A549 (cell line): ENCODE results near the gene C15orf62. TPM values are rescaled to one million over a fixed set of nuclear protein-coding genes. Genes with fewer than 3 reads are reported as not detected.

Experiments
- ATAC-seq, 2 experiments: fragments of 200-7000 bp in 1 of 2; fragments of >200 bp in 1 of 2; cut with Nextera tagmentation in 1 of 2; cut with Tn5 transposase in 1 of 2; 3 replicates each; pipeline versions ENCODE4 v1.8.0 to v1.9.1; 2018 to 2020; ENCODE audit warnings: mild to moderate bottlenecking in 1 of 2, moderate library complexity in 1 of 2
- CTCF ChIA-PET: fragments of 300-600 bp; sonication (Branson Sonifier 250); formaldehyde crosslinking; extraction: SDS; loops from one replicate; lab custom pipeline; 2021; ENCODE audit warnings: antibody characterized with exemption, inconsistent platforms; lab: Yijun Ruan, JAX
- POLR2A ChIA-PET: fragments of 350-600 bp; formaldehyde crosslinking; extraction: SDS; loops from one replicate; lab custom pipeline; 2021; ENCODE audit warnings: antibody characterized with exemption, inconsistent platforms; lab: Yijun Ruan, JAX
- DNase-seq, 2 experiments: peaks; one replicate each; pipeline versions ENCODE4 v3.0.0 to v3.0.0-alpha.2; 2011 to 2016; ENCODE audit warnings: low read depth in 1 of 2, low spot score in 1 of 2
- FAIRE-seq: peaks from 2 replicates; lab custom pipeline; 2011; peaks lifted over from hg19 to GRCh38; lab: Jason Lieb, UNC
- H3K27ac ChIP-seq, 2 experiments: fragments of >200 bp; sonication (Bioruptor Twin); formaldehyde crosslinking; 3 replicates each; pipeline ENCODE4 v1.5.1; 2016 to 2017
- H3K4me1 ChIP-seq: fragments of >200 bp; sonication (Bioruptor Twin); formaldehyde crosslinking; 3 replicates; pipeline ENCODE4 v1.6.1; 2016
- H3K4me2 ChIP-seq: fragments of >200 bp; sonication (Bioruptor Twin); formaldehyde crosslinking; 3 replicates; pipeline ENCODE4 v1.6.1; 2016
- H3K4me3 ChIP-seq: fragments of >200 bp; sonication (Bioruptor Twin); formaldehyde crosslinking; 3 replicates; pipeline ENCODE4 v1.5.1; 2016
- H3K9me3 ChIP-seq: fragments of >200 bp; sonication (Bioruptor Twin); formaldehyde crosslinking; 3 replicates; pipeline ENCODE4 v1.6.1; 2016
- CBX8 ChIP-seq: fragments of 200-600 bp; sonication (generic); IDR thresholded peaks from 2 replicates; pipeline ENCODE4 v1.6.1; 2016
- CEBPB ChIP-seq, 2 experiments: fragments of >200 bp in 1 of 2; sonication (Bioruptor Twin) in 1 of 2; formaldehyde crosslinking in 1 of 2; IDR thresholded peaks; 2 replicates each; pipeline ENCODE4 v1.6.1; 2012 to 2016
- CHD4 ChIP-seq: fragments of 200-600 bp; sonication (generic); IDR thresholded peaks from 2 replicates; pipeline ENCODE4 v1.6.1; 2016; ENCODE audit warnings: antibody characterized with exemption, mild to moderate bottlenecking, borderline replicate concordance
- EHMT2 ChIP-seq: fragments of 200-600 bp; sonication (generic); IDR thresholded peaks from 2 replicates; pipeline ENCODE4 v1.6.1; 2016; ENCODE audit warnings: antibody characterized with exemption, low read depth, mild to moderate bottlenecking, moderate library complexity
- EP300 ChIP-seq, 2 experiments: fragments of >200 bp; sonication (Bioruptor Twin); formaldehyde crosslinking; IDR thresholded peaks; 2 replicates in 1 of 2; 3 replicates in 1 of 2; pipeline ENCODE4 v1.6.1; 2016 to 2017
- ESRRA ChIP-seq: fragments of 150-350 bp; IDR thresholded peaks from 2 replicates; pipeline ENCODE4 v1.6.1; 2014; ENCODE audit warnings: mild to moderate bottlenecking, low read length, borderline replicate concordance
- FOSL2 ChIP-seq, 2 experiments: fragments of 450-650 bp in 1 of 2; fragments of >200 bp in 1 of 2; sonication (Bioruptor Twin) in 1 of 2; formaldehyde crosslinking; IDR thresholded peaks; 2 replicates each; pipeline versions ENCODE4 v1.5.0 to v1.6.1; 2016 to 2020; ENCODE audit warnings: mild to moderate bottlenecking in 1 of 2, moderate library complexity in 1 of 2
- FOXS1 ChIP-seq: fragments of 250-450 bp; sonication (Bioruptor Pico); IDR thresholded peaks from 2 replicates; pipeline ENCODE4 v1.5.0; 2020; ENCODE audit warnings: mild to moderate bottlenecking, moderate library complexity
- HDAC2 ChIP-seq: fragments of 200-600 bp; sonication (generic); IDR thresholded peaks from 2 replicates; pipeline ENCODE4 v1.6.1; 2016
- HOXB13 ChIP-seq: fragments of 250-450 bp; sonication (Bioruptor Pico); IDR thresholded peaks from 2 replicates; pipeline ENCODE4 v1.5.0; 2020; ENCODE audit warnings: low read depth, mild to moderate bottlenecking, moderate library complexity
- HOXB5 ChIP-seq: fragments of 250-450 bp; sonication (Bioruptor Pico); IDR thresholded peaks from 2 replicates; pipeline ENCODE4 v1.5.0; 2020; ENCODE audit warnings: mild to moderate bottlenecking, moderate library complexity
- JUNB ChIP-seq: fragments of >200 bp; sonication (Bioruptor Twin); formaldehyde crosslinking; IDR thresholded peaks from 2 replicates; pipeline ENCODE4 v1.6.1; 2016
- KDM1A ChIP-seq: fragments of 200-600 bp; sonication (generic); IDR thresholded peaks from 2 replicates; pipeline ENCODE4 v1.6.1; 2016; ENCODE audit warnings: low read depth, mild to moderate bottlenecking
- KDM5A ChIP-seq: fragments of 200-600 bp; sonication (generic); IDR thresholded peaks from 2 replicates; pipeline ENCODE4 v1.6.1; 2016; ENCODE audit warnings: antibody characterized with exemption, mild to moderate bottlenecking
- MAZ ChIP-seq: fragments of 150-350 bp; IDR thresholded peaks from 2 replicates; pipeline ENCODE4 v1.6.1; 2014; ENCODE audit warnings: antibody characterized with exemption, low read depth, low read length, borderline replicate concordance
- NPAS2 ChIP-seq: fragments of 250-450 bp; sonication (Bioruptor Pico); IDR thresholded peaks from 2 replicates; pipeline ENCODE4 v1.8.0; 2022; ENCODE audit warnings: mild to moderate bottlenecking, moderate library complexity, borderline replicate concordance
- POLR2A ChIP-seq: IDR thresholded peaks from 2 replicates; pipeline ENCODE4 v1.6.1; 2012; ENCODE audit warnings: mild to moderate bottlenecking, low read length
- RARB ChIP-seq: fragments of 250-450 bp; sonication (Bioruptor Pico); IDR thresholded peaks from 2 replicates; pipeline ENCODE4 v1.8.0; 2021; ENCODE audit warnings: mild to moderate bottlenecking, moderate library complexity
- SMC3 ChIP-seq: fragments of >200 bp; sonication (Bioruptor Twin); formaldehyde crosslinking; IDR thresholded peaks from 3 replicates; pipeline ENCODE4 v1.6.1; 2018; ENCODE audit warnings: inconsistent platforms
- TP53 ChIP-seq: fragments of 250-450 bp; sonication (Bioruptor Pico); IDR thresholded peaks from 2 replicates; pipeline ENCODE4 v1.5.0; 2021; ENCODE audit warnings: mild to moderate bottlenecking, moderate library complexity
- ZSCAN20 ChIP-seq: fragments of 250-450 bp; sonication (Bioruptor Pico); IDR thresholded peaks from 2 replicates; pipeline ENCODE4 v1.8.0; 2022; ENCODE audit warnings: mild to moderate bottlenecking, moderate library complexity
- WGBS: methylation state at CpG from one replicate; pipeline ENCODE4 v1.1.6; 2017; ENCODE audit errors: missing lambda C conversion rate; 5-methylcytosine and 5-hydroxymethylcytosine counted together
- polyA plus RNA-seq, 4 experiments: library from polyadenylated mRNA; depleted of rRNA in 3 of 4; stranded (reverse); fragments of >200 nt; fragmentation: RNase III in 1 of 4; extraction: RNeasy Plus Mini Kit Qiagen cat#74134 plus additional on column Dnase treatment in 1 of 4; gene quantifications; 2 replicates in 3 of 4; 3 replicates in 1 of 4; pipeline ENCODE4 v1.2.3, GENCODE V29; 2011 to 2017
- TF ChIP-seq, protein P1 (sequence below): IDR thresholded peaks from 2 replicates; pipeline ENCODE4 v1.6.1; 2012; ENCODE audit warnings: low read depth, borderline replicate concordance
- TF ChIP-seq, protein P2 (sequence below): IDR thresholded peaks from 2 replicates; pipeline ENCODE4 v1.6.1; 2012
- TF ChIP-seq, protein P3 (sequence below): fragments of 200-600 bp; sonication (generic); IDR thresholded peaks from 2 replicates; pipeline ENCODE4 v1.6.1; 2016; ENCODE audit warnings: antibody characterized with exemption, mild to moderate bottlenecking, moderate library complexity
- TF ChIP-seq, protein P4 (sequence below): IDR thresholded peaks from 2 replicates; pipeline ENCODE4 v1.6.1; 2012

Gene C15orf62
- polyA plus RNA-seq, 2 of the 4 experiments (the other 2 are of a cell fraction): 0.10 to 0.13 TPM

DNA sequence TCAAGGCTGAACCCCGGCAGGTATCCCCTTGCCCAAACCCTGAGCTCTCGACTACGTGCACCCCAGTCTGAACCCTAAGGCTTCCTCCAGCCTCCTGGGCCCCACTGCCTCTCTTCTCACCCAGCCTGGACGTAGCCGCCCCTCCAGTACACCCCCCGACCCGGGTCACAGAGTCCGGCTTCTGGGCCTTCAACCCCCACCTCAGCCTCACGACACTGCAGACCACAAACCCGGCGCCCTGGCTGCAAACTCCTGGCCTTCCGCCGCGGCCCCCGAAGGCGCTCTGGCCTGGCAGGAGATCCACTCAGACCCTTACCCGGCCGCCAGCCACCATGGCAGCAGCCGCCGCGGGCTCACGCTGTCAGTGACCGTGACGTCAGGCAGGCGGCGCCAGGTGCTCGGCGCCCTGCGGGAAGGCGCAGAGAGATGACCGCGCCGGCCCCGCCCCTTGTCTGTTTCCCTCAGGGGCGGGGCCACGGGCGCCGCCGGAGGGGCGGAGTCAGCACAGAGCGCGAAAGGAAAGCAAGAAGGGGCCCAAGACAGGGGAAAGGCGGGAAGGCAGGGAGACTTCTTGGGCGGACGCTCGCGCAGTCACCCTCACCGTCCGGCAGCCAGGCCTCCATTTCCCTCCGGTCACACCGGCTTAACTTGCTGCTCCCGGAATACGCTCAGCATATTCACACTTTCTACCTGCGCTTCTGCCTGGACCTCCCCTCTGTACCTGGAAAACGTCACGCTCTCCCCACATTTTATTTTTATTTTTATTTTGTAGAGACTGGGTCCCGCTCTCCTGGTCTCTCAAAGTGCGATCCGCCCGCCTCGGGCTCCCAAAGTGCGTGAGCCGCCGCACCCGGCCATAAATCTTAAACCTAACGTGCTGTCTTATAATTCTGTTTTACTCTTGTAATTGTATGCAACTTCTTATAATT lies 14.6 kb upstream of the C15orf62 start, which contains the start of gene RMDN3 (continued):
- TF ChIP-seq CHD4 (no peak), CEBPB (IDR thresholded peaks at IDR 0.05) (no peak), JUNB (no peak), MAZ (0 out of 2 replicates have a peak, but pooled peaks have one; percentile 17), RARB (CRISPR knock-in tag) (no peak), TP53 (no peak), KDM1A (no peak), ESRRA (no peak), ZSCAN20 (CRISPR knock-in tag) (no peak), HOXB13 (CRISPR knock-in tag) (no peak), FOSL2 (IDR thresholded peaks at IDR 0.05) (no peak), FOSL2 (CRISPR knock-in tag; IDR thresholded peaks at IDR 0.05) (no peak), NPAS2 (CRISPR knock-in tag) (no peak), POLR2A (peak; percentile 59), EP300 (IDR thresholded peaks at IDR 0.05) (no peak)

DNA sequence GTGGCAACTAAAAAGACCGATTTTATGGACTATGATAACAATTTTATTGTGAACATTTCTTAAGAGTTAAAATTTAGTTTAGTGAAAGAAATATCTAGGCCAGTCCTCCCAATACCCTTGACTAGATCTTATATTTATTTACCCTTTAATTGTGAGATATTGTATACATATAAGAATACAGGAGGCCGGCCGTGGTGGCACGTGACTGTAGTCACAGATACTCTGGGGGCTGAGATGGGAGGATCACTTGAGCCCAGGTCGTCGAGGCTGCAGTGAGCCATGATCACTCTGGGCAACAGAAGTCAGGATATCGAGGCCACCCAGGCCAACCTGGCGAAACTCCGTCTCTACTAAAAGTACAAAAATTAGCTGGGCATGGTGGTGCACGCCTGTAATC lies 14.0 kb upstream of the C15orf62 start:
- peak overlapping the region; percentile 79 to 92 for H3K27ac ChIP-seq
- WGBS: 80% methylated on average over 10 of the region's 10 CpGs
- CTCF ChIA-PET: interaction anchor here (0.7 kb wide), 1 partner anchor 185 kb away, joined by 3 read pairs; no protein-coding TSS in a partner anchor
- DNase-seq (no peak), FAIRE-seq (no peak), ATAC-seq (no peak)
- 0 out of 3 replicates have a peak, but pooled peaks cover 3% of the 10 kb centered on the region for H3K4me1 ChIP-seq
- H3K4me3 ChIP-seq: peak overlapping the region; percentile 91
- POLR2A ChIA-PET: no interaction called here
- no peaks in the 10 kb centered on the region for H3K9me3 ChIP-seq
- peak overlapping the region; percentile 80 for H3K4me2 ChIP-seq
- TF ChIP-seq, protein P1, sequence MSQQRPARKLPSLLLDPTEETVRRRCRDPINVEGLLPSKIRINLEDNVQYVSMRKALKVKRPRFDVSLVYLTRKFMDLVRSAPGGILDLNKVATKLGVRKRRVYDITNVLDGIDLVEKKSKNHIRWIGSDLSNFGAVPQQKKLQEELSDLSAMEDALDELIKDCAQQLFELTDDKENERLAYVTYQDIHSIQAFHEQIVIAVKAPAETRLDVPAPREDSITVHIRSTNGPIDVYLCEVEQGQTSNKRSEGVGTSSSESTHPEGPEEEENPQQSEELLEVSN: no peak
- TF ChIP-seq HOXB5 (CRISPR knock-in tag) (no peak), RARB (CRISPR knock-in tag) (no peak)
- TF ChIP-seq, protein P2, sequence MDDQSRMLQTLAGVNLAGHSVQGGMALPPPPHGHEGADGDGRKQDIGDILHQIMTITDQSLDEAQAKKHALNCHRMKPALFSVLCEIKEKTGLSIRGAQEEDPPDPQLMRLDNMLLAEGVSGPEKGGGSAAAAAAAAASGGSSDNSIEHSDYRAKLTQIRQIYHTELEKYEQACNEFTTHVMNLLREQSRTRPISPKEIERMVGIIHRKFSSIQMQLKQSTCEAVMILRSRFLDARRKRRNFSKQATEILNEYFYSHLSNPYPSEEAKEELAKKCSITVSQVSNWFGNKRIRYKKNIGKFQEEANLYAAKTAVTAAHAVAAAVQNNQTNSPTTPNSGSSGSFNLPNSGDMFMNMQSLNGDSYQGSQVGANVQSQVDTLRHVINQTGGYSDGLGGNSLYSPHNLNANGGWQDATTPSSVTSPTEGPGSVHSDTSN: no peak

DNA sequence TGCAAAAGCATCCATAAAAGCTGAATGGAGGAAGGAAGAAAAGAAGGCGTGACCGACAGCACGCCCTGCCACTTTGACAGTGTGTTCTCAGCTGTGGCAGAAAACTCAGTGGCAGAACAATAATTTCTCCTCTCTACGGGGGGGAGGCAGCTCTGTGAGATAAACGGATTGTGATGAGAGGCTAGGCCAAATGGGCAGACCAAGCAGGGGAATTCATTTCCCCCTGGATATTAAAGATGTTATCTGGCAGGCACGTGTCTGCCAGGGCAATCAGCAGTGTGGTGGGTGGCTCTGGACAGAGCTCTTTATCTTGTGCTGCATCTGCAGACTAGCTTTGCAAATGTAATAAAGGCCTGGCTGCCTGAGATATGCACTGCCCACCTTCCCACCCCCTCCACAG lies 12.8 kb upstream of the C15orf62 start:
- DNase-seq (no peak), FAIRE-seq (no peak)
- no peak for TF ChIP-seq SMC3
- TF ChIP-seq EHMT2: no peak
- TF ChIP-seq KDM1A: no peak
- TF ChIP-seq KDM5A: no peak
- no peak for TF ChIP-seq HDAC2
- TF ChIP-seq CBX8: no peak
- TF ChIP-seq, protein P3, sequence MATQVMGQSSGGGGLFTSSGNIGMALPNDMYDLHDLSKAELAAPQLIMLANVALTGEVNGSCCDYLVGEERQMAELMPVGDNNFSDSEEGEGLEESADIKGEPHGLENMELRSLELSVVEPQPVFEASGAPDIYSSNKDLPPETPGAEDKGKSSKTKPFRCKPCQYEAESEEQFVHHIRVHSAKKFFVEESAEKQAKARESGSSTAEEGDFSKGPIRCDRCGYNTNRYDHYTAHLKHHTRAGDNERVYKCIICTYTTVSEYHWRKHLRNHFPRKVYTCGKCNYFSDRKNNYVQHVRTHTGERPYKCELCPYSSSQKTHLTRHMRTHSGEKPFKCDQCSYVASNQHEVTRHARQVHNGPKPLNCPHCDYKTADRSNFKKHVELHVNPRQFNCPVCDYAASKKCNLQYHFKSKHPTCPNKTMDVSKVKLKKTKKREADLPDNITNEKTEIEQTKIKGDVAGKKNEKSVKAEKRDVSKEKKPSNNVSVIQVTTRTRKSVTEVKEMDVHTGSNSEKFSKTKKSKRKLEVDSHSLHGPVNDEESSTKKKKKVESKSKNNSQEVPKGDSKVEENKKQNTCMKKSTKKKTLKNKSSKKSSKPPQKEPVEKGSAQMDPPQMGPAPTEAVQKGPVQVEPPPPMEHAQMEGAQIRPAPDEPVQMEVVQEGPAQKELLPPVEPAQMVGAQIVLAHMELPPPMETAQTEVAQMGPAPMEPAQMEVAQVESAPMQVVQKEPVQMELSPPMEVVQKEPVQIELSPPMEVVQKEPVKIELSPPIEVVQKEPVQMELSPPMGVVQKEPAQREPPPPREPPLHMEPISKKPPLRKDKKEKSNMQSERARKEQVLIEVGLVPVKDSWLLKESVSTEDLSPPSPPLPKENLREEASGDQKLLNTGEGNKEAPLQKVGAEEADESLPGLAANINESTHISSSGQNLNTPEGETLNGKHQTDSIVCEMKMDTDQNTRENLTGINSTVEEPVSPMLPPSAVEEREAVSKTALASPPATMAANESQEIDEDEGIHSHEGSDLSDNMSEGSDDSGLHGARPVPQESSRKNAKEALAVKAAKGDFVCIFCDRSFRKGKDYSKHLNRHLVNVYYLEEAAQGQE: no peak
- no peak for TF ChIP-seq FOXS1 (CRISPR knock-in tag)
- TF ChIP-seq, protein P4, sequence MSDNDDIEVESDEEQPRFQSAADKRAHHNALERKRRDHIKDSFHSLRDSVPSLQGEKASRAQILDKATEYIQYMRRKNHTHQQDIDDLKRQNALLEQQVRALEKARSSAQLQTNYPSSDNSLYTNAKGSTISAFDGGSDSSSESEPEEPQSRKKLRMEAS: no peak
- TF ChIP-seq, all 56 proteins: peak for 0
- ATAC-seq: no peak
- CTCF ChIA-PET: interaction anchor here (1.0 kb wide), 1 partner anchor 101 kb away, joined by 3 read pairs; no protein-coding TSS in a partner anchor
- Histone ChIP-seq H3K4me2 (no peak overlapping the region), H3K9me3 (no peaks in the 10 kb centered on the region), H3K4me3 (no peak overlapping the region), H3K27ac (no peak overlapping the region), H3K4me1 (0 out of 3 replicates have a peak, but pooled peaks cover 3% of the 10 kb centered on the region)
- POLR2A ChIA-PET: no interaction called here
- 61% methylated on average over 6 of the region's 6 CpGs for WGBS
